Nucleus accumbens (tissue), 56 donors: ENCODE data around the gene THUMPD1.
"Not testable (repeated sequence)": the region's sequence is repeated elsewhere in the genome, so short reads cannot be mapped to it uniquely, and the experiment has no call there.

Experiments used
- DNase-seq, 56 donors: peaks; one replicate each; lab custom pipeline; 2025; lab: John Stamatoyannopoulos, UW

THUMPD1 gene, protein sequence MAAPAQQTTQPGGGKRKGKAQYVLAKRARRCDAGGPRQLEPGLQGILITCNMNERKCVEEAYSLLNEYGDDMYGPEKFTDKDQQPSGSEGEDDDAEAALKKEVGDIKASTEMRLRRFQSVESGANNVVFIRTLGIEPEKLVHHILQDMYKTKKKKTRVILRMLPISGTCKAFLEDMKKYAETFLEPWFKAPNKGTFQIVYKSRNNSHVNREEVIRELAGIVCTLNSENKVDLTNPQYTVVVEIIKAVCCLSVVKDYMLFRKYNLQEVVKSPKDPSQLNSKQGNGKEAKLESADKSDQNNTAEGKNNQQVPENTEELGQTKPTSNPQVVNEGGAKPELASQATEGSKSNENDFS

GRCh38 chr16:20741554-20742285 is at the start of gene THUMPD1:
TSS of gene THUMPD1 (minus strand) at chr16:20741818. CDS start at chr16:20741739, 79 bp downstream.
- peak; percentile 66 to 96 (median 88) for DNase-seq

- DNase-seq, result no peak
Measured at GRCh38 chr16:20789130-20789529, 47.5 kb upstream of the THUMPD1 start.

DNA sequence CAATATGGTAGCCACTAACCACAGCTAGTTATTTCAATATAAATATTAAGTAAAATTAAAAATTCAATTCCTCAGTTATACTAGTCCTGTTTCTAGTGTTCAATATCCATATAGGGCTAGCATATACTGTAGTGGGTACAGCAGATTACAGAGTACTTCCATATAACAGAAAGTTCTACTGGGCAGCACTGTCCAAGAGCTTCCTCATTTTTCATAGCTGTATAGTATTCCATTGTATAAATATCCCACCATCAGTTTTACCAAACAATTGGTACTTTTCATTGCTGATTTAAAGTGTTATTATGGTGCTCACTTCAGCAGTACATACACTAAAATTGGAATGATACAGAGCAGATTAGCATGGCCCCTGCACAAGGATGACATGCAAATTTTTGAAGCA is 42.6 kb upstream of the THUMPD1 start:
- no peak for DNase-seq

- no peak for DNase-seq
Measured at GRCh38 chr16:20782470-20782869, 40.9 kb upstream of the THUMPD1 start.

DNA sequence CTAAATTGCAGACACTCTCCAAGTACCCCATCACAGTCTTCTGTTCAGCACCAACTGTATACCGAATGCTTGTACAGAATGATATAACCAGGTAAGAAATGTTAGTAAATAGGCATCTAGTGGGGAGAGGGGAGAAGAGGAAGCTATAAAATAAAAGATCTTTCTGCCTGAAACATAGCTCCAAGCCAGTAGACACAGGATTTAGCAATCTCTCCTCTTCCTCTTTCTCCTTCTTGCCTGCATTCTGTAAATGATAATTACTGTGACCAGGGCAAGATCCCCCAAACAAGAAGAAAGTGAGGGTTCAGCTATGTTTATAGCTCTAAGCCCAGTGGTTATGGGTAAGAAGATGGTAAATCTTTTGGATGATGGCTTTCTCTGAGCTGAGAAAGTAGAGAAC is 40.1 kb upstream of the THUMPD1 start:
- no peak for DNase-seq

GRCh38 chr16:20774703-20775362 is 33.2 kb upstream of the THUMPD1 start:
- DNase-seq, result peak in 8 of 56 donors; percentile 0 to 15 (median 1)

DNA sequence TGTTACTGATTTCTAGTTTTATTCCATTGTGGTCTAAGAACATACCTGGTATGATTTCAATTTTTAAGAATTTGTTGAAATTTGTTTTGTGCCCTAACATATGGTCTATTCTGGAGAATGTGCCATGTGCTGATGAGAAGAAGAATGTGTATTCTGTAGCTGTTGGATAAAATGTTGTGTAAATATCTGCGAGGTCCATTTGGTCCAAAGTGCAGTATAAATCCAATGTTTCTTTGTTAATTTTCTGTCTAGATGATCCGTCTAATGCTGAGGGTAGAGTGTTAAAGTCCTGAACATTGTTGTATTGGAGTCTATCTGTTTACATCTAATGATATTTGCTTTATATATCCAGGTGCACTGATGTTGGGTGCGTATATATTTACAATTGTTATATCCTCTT is 32.1 kb upstream of the THUMPD1 start:
- no peak for DNase-seq

DNA sequence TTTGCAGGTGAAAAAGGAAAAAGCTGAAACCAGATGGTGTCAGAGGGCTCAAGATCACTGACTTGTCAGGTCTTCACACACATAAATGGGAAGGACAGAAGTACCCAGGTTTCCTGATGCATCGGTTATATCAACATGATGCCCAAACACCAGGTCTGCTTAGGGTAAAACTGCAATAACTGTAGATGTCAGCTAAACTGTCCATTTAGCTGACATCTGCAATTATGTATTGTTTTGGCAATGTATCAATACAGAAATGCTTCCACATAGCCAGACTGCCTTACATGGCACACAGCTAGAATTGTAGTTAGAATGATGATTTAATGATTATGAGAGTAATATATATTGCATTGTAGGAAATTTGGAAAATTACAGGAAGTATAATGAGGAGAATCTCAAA is 27.2 kb upstream of the THUMPD1 start:
- no peak for DNase-seq

DNA sequence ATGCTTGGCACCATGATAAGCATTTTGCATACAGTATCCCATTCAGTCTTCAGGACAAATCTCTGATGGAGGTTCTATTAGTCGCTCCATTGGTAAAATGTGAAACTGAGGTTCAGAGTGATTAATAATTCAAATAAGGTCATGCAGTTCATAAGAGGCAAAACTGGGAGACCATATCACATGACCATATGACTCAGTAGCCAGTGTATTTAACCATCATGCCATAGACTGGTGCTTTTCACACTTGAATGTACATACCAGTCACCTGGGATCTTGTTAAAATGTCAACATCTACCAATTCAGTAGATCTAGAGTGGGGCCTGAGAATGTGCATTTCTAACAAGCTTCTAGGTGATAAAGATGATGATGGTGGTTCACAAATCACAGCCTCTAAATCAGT is 26.5 kb upstream of the THUMPD1 start:
- DNase-seq, result no peak

DNA sequence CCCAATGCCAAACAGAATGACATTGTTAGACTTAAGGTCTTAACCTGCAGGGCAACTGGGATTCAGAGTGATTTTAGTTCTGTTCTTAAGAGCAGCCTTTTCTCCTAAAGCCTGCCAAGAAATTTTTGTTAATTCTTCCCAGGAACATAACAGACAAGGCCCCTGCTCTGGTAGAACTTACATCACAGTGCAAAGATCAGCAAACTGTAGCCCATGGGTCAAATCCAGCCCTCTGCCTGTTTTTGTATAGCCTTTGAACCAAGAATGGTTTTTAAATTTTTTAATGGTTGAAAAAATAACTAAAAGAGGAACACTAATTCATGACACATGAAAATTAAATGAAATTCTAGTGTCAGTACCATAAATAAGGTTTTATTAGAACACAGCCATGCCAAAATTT is 26.0 kb upstream of the THUMPD1 start:
- no peak for DNase-seq

GRCh38 chr16:20766294-20766693 is 24.7 kb upstream of the THUMPD1 start:
- no peak for DNase-seq

GRCh38 chr16:20765732-20766131 is 24.1 kb upstream of the THUMPD1 start:
- DNase-seq, result no peak

DNA sequence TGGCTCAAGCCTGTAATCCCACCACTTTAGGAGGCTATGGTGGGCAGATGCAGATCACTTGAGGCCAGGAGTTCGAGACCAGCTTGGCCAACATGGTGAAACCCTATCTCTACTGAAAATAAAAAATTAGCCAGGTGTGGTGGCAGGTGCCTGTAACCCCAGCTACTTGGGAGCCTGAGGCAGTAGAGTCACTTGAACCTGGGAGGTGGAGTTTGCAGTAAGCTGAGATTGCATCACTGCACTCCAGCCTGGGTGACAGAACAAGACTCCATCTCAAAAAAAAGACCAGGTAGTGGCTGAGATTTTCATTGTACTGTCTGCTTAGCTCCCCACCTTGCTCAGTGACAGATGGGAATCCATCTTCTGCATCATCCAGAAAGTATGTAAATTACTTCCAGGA is 22.8 kb upstream of the THUMPD1 start:
- DNase-seq, result not testable (repeated sequence)

DNA sequence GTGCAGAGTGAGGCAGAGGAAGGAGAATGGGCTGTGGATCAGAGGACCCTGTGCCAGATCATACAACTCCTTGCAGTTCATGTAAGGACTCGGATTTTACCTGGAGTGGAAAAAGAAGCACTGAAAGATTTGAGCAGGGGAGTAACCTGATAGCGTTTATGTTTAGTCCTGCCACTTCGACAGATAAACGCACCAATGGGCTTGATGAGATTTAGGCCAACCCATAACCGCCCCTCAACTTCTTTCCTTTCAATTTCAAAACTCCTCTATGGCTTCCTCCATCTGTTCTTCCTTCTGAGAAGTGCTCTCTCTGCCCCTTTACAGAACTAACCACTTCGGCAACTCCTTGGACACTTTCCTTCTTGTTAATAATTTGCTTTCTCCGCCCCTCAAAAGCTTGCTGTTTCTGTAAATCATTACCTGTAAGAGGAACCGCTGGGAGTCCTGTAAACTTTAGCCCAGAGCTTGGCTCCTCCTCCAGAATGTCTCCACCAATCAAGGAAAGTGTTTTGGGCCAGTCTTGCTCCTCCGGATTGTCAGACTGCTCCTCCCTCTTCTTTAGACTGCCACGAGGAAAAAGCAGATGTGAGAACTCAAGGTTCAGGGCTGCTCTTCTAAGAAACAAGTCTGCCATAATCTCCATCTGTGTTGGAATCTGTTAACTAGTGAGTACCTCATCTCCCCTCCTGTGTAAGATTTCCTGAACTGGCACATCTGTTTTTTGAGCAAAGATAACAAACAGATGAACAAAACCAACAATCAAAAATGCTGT is 22.0 kb upstream of the THUMPD1 start, which contains the start of gene ACSM3:
Gene ACSM3, plus strand, starts transcription at position 554 of the 772 bp plus-strand sequence. CDS start 6,021 bp downstream, outside the sequence.
- DNase-seq, result peak in 1 of 56 donors; percentile 3

- no peak for DNase-seq
Measured at GRCh38 chr16:20762404-20763123, 20.9 kb upstream of the THUMPD1 start.

DNA sequence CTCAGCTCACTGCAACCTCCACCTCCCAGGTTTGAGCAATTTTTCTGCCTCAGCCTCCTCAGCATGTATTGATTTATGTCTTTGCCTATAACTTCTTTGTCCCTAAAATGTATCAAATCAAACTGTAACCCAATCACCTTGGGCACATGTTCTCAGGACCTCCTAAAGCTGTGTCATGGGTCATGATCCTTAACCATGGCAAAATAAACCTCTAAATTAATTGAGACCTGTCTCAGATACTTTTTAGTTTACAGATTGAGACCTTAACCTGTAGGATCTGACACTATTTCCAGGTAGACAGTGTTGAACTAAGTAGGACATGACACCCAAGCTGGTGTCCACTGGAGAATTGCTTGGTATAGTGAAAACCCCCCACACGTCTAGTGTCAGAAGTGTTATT is 19.6 kb upstream of the THUMPD1 start:
- DNase-seq, result no peak

DNA sequence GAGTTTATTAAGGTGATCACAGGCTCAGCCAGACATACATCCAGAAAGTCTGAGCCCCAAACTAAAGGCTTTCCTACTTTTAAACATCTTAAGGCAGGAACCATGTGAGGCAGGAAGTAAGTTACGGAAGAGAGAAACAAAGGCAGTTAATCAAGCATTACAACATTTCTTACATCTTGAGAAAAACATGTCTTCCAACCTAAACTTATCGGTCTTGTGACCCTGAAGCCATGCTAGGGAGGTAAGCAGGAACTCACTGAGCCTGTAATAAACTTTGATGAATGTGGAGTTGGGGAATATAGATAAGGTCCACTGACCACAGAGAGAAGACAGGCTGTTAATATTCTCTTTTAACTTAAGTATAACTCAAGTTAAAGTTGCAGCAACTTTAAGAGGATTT is 18.7 kb upstream of the THUMPD1 start:
- DNase-seq, result no peak

GRCh38 chr16:20755799-20756198 is 14.2 kb upstream of the THUMPD1 start:
- not testable (repeated sequence) for DNase-seq

DNA sequence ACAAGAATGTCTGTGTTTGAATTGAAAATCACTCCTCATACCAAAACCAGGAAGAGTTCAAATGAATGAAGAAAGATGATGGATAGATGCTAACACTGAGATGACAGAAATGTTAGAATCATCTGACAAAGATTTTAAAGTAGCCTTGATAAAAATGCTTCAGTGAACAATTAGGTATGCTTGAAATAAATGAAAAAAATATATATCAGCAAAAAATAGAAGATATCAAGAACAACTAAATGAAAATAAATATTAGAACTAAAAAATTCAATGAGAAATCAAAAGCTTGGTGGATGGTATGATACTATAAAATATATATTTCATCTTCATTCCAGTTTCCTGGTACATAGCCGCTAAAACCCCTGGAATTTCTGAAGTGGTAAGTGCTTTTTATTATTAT is 13.6 kb upstream of the THUMPD1 start:
- no peak for DNase-seq

GRCh38 chr16:20753727-20754126 is 12.1 kb upstream of the THUMPD1 start:
- no peak for DNase-seq
